K562 (cell line): ENCODE results near the gene GARNL3.

ENCODE experiments used
- CTCF ChIP-seq, 3 experiments: IDR thresholded peaks in 2 of 3; conservative IDR thresholded peaks in 1 of 3; 2 replicates each; pipeline ENCODE4 v1.5.1; 2011 to 2012; ENCODE audit warnings: low read length in 3 of 3, mild to moderate bottlenecking in 3 of 3, control low read depth in 2 of 3, improper control_type of control experiment in 1 of 3, inconsistent platforms in 1 of 3, low read depth in 1 of 3, mixed read lengths in 1 of 3, moderate library complexity in 1 of 3; ENCODE audit not compliant: insufficient read depth in 2 of 3
- EGR1 ChIP-seq: fragments of 450-650 bp; conservative IDR thresholded peaks from 2 replicates; pipeline ENCODE4 v1.6.1; 2017; ENCODE audit warnings: mild to moderate bottlenecking
- ETS2 ChIP-seq: IDR thresholded peaks from 2 replicates; pipeline ENCODE4 v1.6.1; 2016; ENCODE audit warnings: borderline replicate concordance, missing genetic modification characterization, mild to moderate bottlenecking, moderate library complexity, missing compliant biosample characterization; ENCODE audit not compliant: poor library complexity, severe bottlenecking
- EZH2 ChIP-seq: IDR thresholded peaks from 2 replicates; pipeline ENCODE4 v1.6.1; 2012; ENCODE audit warnings: low read depth, mild to moderate bottlenecking, inconsistent platforms, low read length, borderline replicate concordance
- FOXJ3 ChIP-seq: sonication (generic); formaldehyde crosslinking; IDR thresholded peaks from 2 replicates; pipeline ENCODE4 v1.4.0; 2020; ENCODE audit warnings: mild to moderate bottlenecking, missing genetic modification reagents
- MAFK ChIP-seq: IDR thresholded peaks from 2 replicates; pipeline ENCODE4 v1.6.1; 2011; ENCODE audit warnings: low read length, improper control_type of control experiment
- RCOR1 ChIP-seq, 2 experiments: IDR thresholded peaks; 2 replicates each; pipeline ENCODE4 v1.6.1; 2012; ENCODE audit warnings: low read depth in 2 of 2, low read length in 2 of 2, borderline replicate concordance in 1 of 2, improper control_type of control experiment in 1 of 2
- REST ChIP-seq, 2 experiments: fragments of 450-650 bp; formaldehyde crosslinking in 1 of 2; IDR thresholded peaks; 2 replicates each; pipeline versions ENCODE4 v1.4.0 to v1.6.1; 2014 to 2020; ENCODE audit warnings: mild to moderate bottlenecking in 2 of 2, borderline replicate concordance in 1 of 2, low read depth in 1 of 2
- TAF1 ChIP-seq: IDR thresholded peaks from 2 replicates; pipeline ENCODE4 v1.6.1; 2011; ENCODE audit warnings: mild to moderate bottlenecking, low read length, moderate library complexity; ENCODE audit not compliant: insufficient read depth, control insufficient read depth, severe bottlenecking; ENCODE audit errors: extremely low read depth
- ZNF354B ChIP-seq: fragments of 250-450 bp; sonication (Bioruptor Pico); IDR thresholded peaks from 2 replicates; pipeline ENCODE4 v1.4.0; 2020
- ZNF584 ChIP-seq: fragments of 200-800 bp; sonication (Bioruptor generic); IDR thresholded peaks from 2 replicates; pipeline ENCODE4 v1.6.1; 2016; ENCODE audit warnings: low read depth, mild to moderate bottlenecking, missing genetic modification characterization, missing compliant biosample characterization
- TF ChIP-seq, protein P1 (sequence below): sonication (generic); formaldehyde crosslinking; IDR thresholded peaks from 2 replicates; pipeline ENCODE4 v1.4.0; 2020; ENCODE audit warnings: mild to moderate bottlenecking, missing genetic modification reagents
- TF ChIP-seq, protein P2 (sequence below): sonication (generic); formaldehyde crosslinking; IDR thresholded peaks from 2 replicates; pipeline ENCODE4 v1.9.0; 2022; ENCODE audit warnings: mild to moderate bottlenecking, missing genetic modification reagents

DNA sequence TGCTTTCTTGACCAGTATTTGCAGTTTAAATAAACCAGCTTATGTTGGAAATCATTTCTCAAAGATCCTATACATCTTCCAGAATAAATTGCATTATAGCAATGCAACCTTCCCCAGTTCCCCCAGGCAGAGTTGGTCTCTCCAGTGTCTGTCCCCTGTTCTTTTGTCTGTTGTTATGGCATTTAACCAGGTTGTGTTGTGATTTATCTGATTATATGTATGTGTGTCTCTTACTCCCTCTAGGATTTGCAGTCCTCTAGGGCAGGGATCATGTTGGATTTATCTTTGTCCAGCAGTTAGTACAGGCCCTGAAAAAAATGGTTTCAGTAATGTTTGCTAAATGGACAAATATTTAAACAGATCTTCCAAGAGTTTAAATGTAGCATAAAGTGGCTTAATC lies 17.3 kb downstream of the GARNL3 start:
- no peak for TF ChIP-seq EGR1
- TF ChIP-seq ZNF354B (CRISPR knock-in tag) = no peak
- no peak for TF ChIP-seq ETS2
- no peak for TF ChIP-seq CTCF (IDR thresholded peaks at IDR 0.05 in 2 of 3, conservative IDR thresholded peaks at IDR 0.05 in 1 of 3; ENCODE audit: insufficient read depth in 2 of 3, low read depth in 1 of 3, low read length in 3 of 3)
- TF ChIP-seq REST (IDR thresholded peaks at IDR 0.05; ENCODE audit: borderline replicate concordance) = no peak
- TF ChIP-seq REST (CRISPR knock-in tag; IDR thresholded peaks at IDR 0.05; ENCODE audit: low read depth) = no peak
- TF ChIP-seq MAFK = no peak
- TF ChIP-seq ZNF584 = no peak
- no peak for TF ChIP-seq EZH2
- TF ChIP-seq, protein P1, sequence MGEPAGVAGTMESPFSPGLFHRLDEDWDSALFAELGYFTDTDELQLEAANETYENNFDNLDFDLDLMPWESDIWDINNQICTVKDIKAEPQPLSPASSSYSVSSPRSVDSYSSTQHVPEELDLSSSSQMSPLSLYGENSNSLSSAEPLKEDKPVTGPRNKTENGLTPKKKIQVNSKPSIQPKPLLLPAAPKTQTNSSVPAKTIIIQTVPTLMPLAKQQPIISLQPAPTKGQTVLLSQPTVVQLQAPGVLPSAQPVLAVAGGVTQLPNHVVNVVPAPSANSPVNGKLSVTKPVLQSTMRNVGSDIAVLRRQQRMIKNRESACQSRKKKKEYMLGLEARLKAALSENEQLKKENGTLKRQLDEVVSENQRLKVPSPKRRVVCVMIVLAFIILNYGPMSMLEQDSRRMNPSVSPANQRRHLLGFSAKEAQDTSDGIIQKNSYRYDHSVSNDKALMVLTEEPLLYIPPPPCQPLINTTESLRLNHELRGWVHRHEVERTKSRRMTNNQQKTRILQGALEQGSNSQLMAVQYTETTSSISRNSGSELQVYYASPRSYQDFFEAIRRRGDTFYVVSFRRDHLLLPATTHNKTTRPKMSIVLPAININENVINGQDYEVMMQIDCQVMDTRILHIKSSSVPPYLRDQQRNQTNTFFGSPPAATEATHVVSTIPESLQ (CRISPR knock-in tag) = no peak
- no peak for TF ChIP-seq RCOR1 (IDR thresholded peaks at IDR 0.05; ENCODE audit: borderline replicate concordance in 1 of 2, low read depth in 2 of 2, low read length in 2 of 2)
- no peak for TF ChIP-seq TAF1
- TF ChIP-seq FOXJ3 (CRISPR knock-in tag) = no peak
- TF ChIP-seq, protein P2, sequence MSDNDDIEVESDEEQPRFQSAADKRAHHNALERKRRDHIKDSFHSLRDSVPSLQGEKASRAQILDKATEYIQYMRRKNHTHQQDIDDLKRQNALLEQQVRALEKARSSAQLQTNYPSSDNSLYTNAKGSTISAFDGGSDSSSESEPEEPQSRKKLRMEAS (CRISPR knock-in tag) = no peak
